ENCODE data around the gene SPPL3. TPM values are rescaled to one million over a fixed set of nuclear protein-coding genes. Genes with fewer than 3 reads are reported as not detected.

SPPL3 gene
- total RNA-seq, 1 donor from 2014 or later = 51.3 TPM

DNA sequence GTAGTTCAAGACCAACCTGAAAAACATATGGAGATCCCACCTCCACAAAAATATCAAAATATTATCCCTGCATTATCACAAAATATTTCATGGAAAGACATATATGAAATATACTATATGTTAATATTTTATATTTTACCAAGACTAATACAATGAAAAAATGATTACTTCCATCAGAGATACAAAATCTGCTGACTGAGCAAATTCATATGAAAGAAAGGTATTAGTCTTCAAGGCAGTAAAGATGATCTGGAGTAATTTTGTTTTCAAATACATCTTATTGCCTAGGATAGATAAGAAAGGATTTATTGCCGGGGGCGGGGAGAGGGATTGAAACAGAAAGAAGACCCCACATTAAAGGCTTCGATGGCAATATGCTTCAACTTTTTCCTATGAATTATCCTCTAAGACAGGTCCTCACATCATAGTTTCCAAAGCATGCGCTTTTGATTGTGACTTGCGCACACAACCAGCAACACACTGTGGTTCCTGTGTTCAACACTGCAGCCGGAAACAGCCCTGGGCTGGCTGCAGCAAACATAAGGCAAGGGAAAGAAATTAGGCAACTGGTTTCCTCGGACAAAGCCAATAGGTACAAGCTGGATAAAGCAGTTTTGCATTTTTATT, 83.2 kb downstream of the SPPL3 start:
- H3K27ac Mint-ChIP-seq (ENCODE audit: unreplicated experiment) = no peak overlapping the region
- no peaks in the 10 kb centered on the region for H3K36me3 Mint-ChIP-seq (ENCODE audit: low read depth)
- H3K27me3 Mint-ChIP-seq (ENCODE audit: low read depth) = no peaks in the 10 kb centered on the region
- peaks cover 37% of the 10 kb centered on the region for H3K4me1 Mint-ChIP-seq (ENCODE audit: low read depth)
- no peak overlapping the region for H3K4me3 Mint-ChIP-seq (ENCODE audit: unreplicated experiment)
- TF ChIP-seq, protein P1, sequence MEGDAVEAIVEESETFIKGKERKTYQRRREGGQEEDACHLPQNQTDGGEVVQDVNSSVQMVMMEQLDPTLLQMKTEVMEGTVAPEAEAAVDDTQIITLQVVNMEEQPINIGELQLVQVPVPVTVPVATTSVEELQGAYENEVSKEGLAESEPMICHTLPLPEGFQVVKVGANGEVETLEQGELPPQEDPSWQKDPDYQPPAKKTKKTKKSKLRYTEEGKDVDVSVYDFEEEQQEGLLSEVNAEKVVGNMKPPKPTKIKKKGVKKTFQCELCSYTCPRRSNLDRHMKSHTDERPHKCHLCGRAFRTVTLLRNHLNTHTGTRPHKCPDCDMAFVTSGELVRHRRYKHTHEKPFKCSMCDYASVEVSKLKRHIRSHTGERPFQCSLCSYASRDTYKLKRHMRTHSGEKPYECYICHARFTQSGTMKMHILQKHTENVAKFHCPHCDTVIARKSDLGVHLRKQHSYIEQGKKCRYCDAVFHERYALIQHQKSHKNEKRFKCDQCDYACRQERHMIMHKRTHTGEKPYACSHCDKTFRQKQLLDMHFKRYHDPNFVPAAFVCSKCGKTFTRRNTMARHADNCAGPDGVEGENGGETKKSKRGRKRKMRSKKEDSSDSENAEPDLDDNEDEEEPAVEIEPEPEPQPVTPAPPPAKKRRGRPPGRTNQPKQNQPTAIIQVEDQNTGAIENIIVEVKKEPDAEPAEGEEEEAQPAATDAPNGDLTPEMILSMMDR (IDR thresholded peaks at IDR 0.05) = no peak
- DNase-seq (ENCODE audit: low spot score) = no peak
- H3K9me3 Mint-ChIP-seq (ENCODE audit: low read depth) = no peaks in the 10 kb centered on the region

DNA sequence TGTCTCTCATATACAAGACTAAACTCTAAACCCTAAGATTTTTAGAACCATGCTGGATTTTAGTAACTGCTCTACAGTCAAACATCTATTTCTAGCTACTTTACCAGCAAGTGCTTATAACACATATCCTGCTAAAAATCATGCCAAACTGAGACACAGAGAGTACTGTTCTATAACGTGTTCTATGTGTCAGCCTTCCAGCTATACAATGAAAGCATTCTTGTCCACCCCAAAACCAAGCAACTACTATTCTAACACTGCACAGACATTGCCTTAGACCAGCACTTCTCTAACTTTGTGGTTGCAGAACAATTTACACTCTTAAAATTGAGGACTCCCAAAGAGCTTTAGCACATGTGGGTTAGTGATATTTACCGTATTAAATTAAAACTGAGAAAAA, 85.7 kb downstream of the SPPL3 start:
- DNase-seq (ENCODE audit: low spot score) = no peak
- H3K27ac Mint-ChIP-seq (ENCODE audit: unreplicated experiment) = peak overlapping the region; percentile 79
- no peaks in the 10 kb centered on the region for H3K36me3 Mint-ChIP-seq (ENCODE audit: low read depth)
- H3K27me3 Mint-ChIP-seq (ENCODE audit: low read depth) = no peaks in the 10 kb centered on the region
- H3K4me1 Mint-ChIP-seq (ENCODE audit: low read depth) = peaks cover 30% of the 10 kb centered on the region
- H3K4me3 Mint-ChIP-seq (ENCODE audit: unreplicated experiment) = no peak overlapping the region
- no peaks in the 10 kb centered on the region for H3K9me3 Mint-ChIP-seq (ENCODE audit: low read depth)
- TF ChIP-seq, protein P1 (IDR thresholded peaks at IDR 0.05) = no peak

- H3K36me3 Mint-ChIP-seq (ENCODE audit: low read depth) = peaks cover 2% of the 10 kb centered on the region
- DNase-seq (ENCODE audit: low spot score) = no peak
- no peaks in the 10 kb centered on the region for H3K27me3 Mint-ChIP-seq (ENCODE audit: low read depth)
- TF ChIP-seq, protein P1 (IDR thresholded peaks at IDR 0.05) = no peak
- H3K4me3 Mint-ChIP-seq (ENCODE audit: unreplicated experiment) = peak overlapping the region; percentile 3
- H3K27ac Mint-ChIP-seq (ENCODE audit: unreplicated experiment) = peak overlapping the region; percentile 79
- H3K9me3 Mint-ChIP-seq (ENCODE audit: low read depth) = no peaks in the 10 kb centered on the region
- H3K4me1 Mint-ChIP-seq (ENCODE audit: low read depth) = peaks cover 29% of the 10 kb centered on the region
These were observed 86.4 kb downstream of the SPPL3 start for GRCh38 chr12:120817559-120818330.

GRCh38 chr12:120816363-120816762, 87.8 kb downstream of the SPPL3 start:
- H3K4me3 Mint-ChIP-seq (ENCODE audit: unreplicated experiment) = no peak overlapping the region
- TF ChIP-seq, protein P1 (IDR thresholded peaks at IDR 0.05) = no peak

DNA sequence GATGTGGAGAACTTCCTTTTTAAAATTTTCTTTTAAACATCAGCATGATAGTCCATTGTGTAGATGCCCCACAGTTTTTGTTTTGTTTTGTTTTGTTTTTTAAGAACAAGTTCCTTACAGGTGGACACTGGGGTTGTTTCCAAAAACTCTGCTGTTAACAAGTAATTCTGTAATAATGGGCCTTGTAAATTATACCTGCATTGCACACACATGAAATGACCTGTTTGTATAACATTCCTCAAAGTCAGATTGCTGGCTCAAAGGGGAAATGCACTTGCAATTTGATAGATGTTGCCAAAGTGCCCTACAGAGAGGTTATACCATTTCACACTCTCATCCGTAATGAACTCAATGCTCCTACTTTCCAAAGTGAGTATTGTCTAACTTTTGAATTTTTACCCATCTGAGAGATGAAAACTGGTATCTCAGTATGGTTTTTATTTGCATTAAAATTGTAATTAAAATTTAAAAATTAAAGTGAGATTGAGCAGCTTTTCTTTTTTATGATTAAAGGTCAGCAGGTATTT, 89.2 kb downstream of the SPPL3 start:
- no peak for DNase-seq (ENCODE audit: low spot score)
- no peaks in the 10 kb centered on the region for H3K9me3 Mint-ChIP-seq (ENCODE audit: low read depth)
- H3K4me3 Mint-ChIP-seq (ENCODE audit: unreplicated experiment) = no peak overlapping the region
- no peak overlapping the region for H3K27ac Mint-ChIP-seq (ENCODE audit: unreplicated experiment)
- H3K4me1 Mint-ChIP-seq (ENCODE audit: low read depth) = peaks cover 27% of the 10 kb centered on the region
- no peaks in the 10 kb centered on the region for H3K27me3 Mint-ChIP-seq (ENCODE audit: low read depth)
- H3K36me3 Mint-ChIP-seq (ENCODE audit: low read depth) = peaks cover 5% of the 10 kb centered on the region
- TF ChIP-seq, protein P1 (IDR thresholded peaks at IDR 0.05) = no peak

More at GRCh38 chr12:120816363-120816762, 87.8 kb downstream of the SPPL3 start:
- H3K4me1 Mint-ChIP-seq (ENCODE audit: low read depth) = peaks cover 27% of the 10 kb centered on the region
- H3K9me3 Mint-ChIP-seq (ENCODE audit: low read depth) = no peaks in the 10 kb centered on the region
- DNase-seq (ENCODE audit: low spot score) = no peak
- no peak overlapping the region for H3K27ac Mint-ChIP-seq (ENCODE audit: unreplicated experiment)
- H3K36me3 Mint-ChIP-seq (ENCODE audit: low read depth) = peaks cover 2% of the 10 kb centered on the region
- no peaks in the 10 kb centered on the region for H3K27me3 Mint-ChIP-seq (ENCODE audit: low read depth)
